ENCODE measurements around the gene ZBTB11. TPM values are rescaled to one million over a fixed set of nuclear protein-coding genes. Genes with fewer than 3 reads are reported as not detected.

ZBTB11 gene
- total and polyA plus RNA-seq, 10 of the 15 experiments (the other 5 are each of a cell fraction or from before 2014, with no cell fraction given), result 3.5 to 25.7 (median 18.0) TPM

DNA sequence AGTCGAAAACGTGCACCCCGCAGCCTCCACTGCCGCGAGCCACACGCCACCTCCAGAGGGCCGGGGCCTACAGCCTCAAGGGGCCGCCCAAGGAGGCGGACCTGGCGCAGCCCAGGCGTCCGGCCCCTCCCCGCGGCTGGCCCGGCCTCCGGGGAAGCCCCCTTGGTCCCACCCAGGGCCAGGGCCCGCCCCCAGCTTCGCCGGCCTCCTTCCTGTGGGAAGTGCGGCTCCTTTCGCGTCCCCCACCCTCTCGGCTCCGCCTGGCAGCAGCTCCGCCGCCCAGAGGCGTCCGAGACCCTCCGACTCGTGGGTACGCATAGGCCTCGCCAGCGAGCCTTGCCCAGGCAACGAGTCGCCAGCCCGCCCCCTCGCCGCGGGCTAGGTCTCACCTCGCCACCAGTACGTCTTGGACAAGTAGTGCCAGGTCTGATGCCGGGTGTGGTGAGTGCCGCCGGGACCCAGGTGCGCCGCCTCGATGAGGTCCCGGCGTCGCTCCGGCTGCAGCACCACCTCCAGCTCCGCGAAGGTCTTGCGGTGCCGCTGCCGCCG, 642 bp downstream of the ZBTB11 start:
- H3K27ac ChIP-seq (ENCODE audit: control insufficient read depth, insufficient read depth), result peak overlapping the region; percentile 86
- peak overlapping the region; percentile 23; the same call in 1 of the 2 replicates for H3K4me2 ChIP-seq (ENCODE audit: control insufficient read depth, insufficient read depth)
- ChIA-PET RAD21 (ENCODE audit: unreplicated experiment) (interaction anchor here (0.5 to 2.2 kb wide), 5 partner anchors 10 to 549 kb away, joined by 4 to 10 read pairs (median 7); partner anchors contain the start of genes CEP97, PCNP and RPL24), SMC1A (ENCODE audit: uncharacterized antibody, unreplicated experiment) (interaction anchor here (0.6 to 2.5 kb wide), 5 partner anchors 10 to 103 kb away, joined by 3 to 11 read pairs (median 3); partner anchors contain the start of gene RPL24), CTCF (interaction anchor here (0.6 to 2.4 kb wide), 3 partner anchors 9 to 527 kb away, joined by 3 to 13 read pairs (median 4); no protein-coding TSS in a partner anchor), POLR2A (interaction anchor here (0.5 to 4.9 kb wide), 10 partner anchors 9 to 1179 kb away, joined by 3 to 46 read pairs (median 4); partner anchors contain the start of genes CEP97, PCNP and RPL24)
- ATAC-seq, result peak; percentile 94
- DNase-seq (ENCODE audit: low read depth, low spot score), result peak; percentile 66
- peaks cover 47% of the 10 kb centered on the region for H3K79me2 ChIP-seq (ENCODE audit: control insufficient read depth, insufficient read depth, low read length)
- H3K9ac ChIP-seq (ENCODE audit: control insufficient read depth, insufficient read depth, low read length), result peak overlapping the region; percentile 90
- H2AFZ ChIP-seq (ENCODE audit: control insufficient read depth, low read depth, low read length), result peak overlapping the region; percentile 84
- no peaks in the 10 kb centered on the region for H3K4me1 ChIP-seq (ENCODE audit: control insufficient read depth, insufficient read depth, low read length)
- no TSS peak for BruUV-seq (replicated peaks)
- H3K4me3 ChIP-seq, result peak overlapping the region; percentile 67
- no peak for FAIRE-seq
- in situ Hi-C loops (cut with MboI), result no loop called here
- no peaks in the 10 kb centered on the region for H3K27me3 ChIP-seq (replicated peaks in 1 of 2; ENCODE audit: control insufficient read depth in 2 of 2, insufficient read depth in 2 of 2, low read length in 1 of 2)
- H4K20me1 ChIP-seq (ENCODE audit: control insufficient read depth, insufficient read depth), result no peaks in the 10 kb centered on the region
- no peaks in the 10 kb centered on the region for H3K9me3 ChIP-seq (replicated peaks; ENCODE audit: control insufficient read depth, insufficient read depth, low read length)
- intact Hi-C loops (cut with micrococcal nuclease; ENCODE audit: unreplicated experiment), result loop anchor here (2.0 to 5.0 kb wide), 3 partner anchors 49 to 266 kb away; partner anchors contain the start of genes CEP97 and SENP7
- peaks cover 3 to 13% of the 10 kb centered on the region in 2 experiments; a peak in 2 of 4 replicates for H3K36me3 ChIP-seq (ENCODE audit: control insufficient read depth in 2 of 2, insufficient read depth in 2 of 2, low read length in 1 of 2)
- 2% methylated on average over 55 of the region's 57 CpGs for WGBS (ENCODE audit: insufficient coverage, insufficient replicate concordance, low lambda C conversion rate, missing lambda C conversion rate)
- no peak for TF ChIP-seq RAD51 (IDR thresholded peaks at IDR 0.05)
- TF ChIP-seq, protein P1, sequence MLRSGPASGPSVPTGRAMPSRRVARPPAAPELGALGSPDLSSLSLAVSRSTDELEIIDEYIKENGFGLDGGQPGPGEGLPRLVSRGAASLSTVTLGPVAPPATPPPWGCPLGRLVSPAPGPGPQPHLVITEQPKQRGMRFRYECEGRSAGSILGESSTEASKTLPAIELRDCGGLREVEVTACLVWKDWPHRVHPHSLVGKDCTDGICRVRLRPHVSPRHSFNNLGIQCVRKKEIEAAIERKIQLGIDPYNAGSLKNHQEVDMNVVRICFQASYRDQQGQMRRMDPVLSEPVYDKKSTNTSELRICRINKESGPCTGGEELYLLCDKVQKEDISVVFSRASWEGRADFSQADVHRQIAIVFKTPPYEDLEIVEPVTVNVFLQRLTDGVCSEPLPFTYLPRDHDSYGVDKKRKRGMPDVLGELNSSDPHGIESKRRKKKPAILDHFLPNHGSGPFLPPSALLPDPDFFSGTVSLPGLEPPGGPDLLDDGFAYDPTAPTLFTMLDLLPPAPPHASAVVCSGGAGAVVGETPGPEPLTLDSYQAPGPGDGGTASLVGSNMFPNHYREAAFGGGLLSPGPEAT (IDR thresholded peaks at IDR 0.05; ENCODE audit: low read depth), result no peak
- 0 out of 2 replicates have a peak, but pooled peaks have one; percentile 73 for TF ChIP-seq ASH2L (IDR thresholded peaks at IDR 0.05; ENCODE audit: borderline replicate concordance, low read depth)
- TF ChIP-seq JUND (IDR thresholded peaks at IDR 0.05; ENCODE audit: low read depth, low read length), result no peak
- peak; percentile 62; the same call in 1 of the 2 replicates for TF ChIP-seq SMAD5 (IDR thresholded peaks at IDR 0.05; ENCODE audit: low read depth)
- TF ChIP-seq, protein P2, sequence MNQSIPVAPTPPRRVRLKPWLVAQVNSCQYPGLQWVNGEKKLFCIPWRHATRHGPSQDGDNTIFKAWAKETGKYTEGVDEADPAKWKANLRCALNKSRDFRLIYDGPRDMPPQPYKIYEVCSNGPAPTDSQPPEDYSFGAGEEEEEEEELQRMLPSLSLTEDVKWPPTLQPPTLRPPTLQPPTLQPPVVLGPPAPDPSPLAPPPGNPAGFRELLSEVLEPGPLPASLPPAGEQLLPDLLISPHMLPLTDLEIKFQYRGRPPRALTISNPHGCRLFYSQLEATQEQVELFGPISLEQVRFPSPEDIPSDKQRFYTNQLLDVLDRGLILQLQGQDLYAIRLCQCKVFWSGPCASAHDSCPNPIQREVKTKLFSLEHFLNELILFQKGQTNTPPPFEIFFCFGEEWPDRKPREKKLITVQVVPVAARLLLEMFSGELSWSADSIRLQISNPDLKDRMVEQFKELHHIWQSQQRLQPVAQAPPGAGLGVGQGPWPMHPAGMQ (IDR thresholded peaks at IDR 0.05; ENCODE audit: borderline replicate concordance), result no peak
- no peak for TF ChIP-seq EP300 (IDR thresholded peaks at IDR 0.05; ENCODE audit: borderline replicate concordance in 1 of 2, control insufficient read depth in 1 of 2, low read depth in 2 of 2, low read length in 2 of 2)
- TF ChIP-seq, protein P3, sequence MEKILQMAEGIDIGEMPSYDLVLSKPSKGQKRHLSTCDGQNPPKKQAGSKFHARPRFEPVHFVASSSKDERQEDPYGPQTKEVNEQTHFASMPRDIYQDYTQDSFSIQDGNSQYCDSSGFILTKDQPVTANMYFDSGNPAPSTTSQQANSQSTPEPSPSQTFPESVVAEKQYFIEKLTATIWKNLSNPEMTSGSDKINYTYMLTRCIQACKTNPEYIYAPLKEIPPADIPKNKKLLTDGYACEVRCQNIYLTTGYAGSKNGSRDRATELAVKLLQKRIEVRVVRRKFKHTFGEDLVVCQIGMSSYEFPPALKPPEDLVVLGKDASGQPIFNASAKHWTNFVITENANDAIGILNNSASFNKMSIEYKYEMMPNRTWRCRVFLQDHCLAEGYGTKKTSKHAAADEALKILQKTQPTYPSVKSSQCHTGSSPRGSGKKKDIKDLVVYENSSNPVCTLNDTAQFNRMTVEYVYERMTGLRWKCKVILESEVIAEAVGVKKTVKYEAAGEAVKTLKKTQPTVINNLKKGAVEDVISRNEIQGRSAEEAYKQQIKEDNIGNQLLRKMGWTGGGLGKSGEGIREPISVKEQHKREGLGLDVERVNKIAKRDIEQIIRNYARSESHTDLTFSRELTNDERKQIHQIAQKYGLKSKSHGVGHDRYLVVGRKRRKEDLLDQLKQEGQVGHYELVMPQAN (conservative IDR thresholded peaks at IDR 0.05), result peak; percentile 53
- peak; percentile 95 to 97 for TF ChIP-seq BHLHE40 (IDR thresholded peaks at IDR 0.05; ENCODE audit: borderline replicate concordance in 1 of 2, low read depth in 2 of 2, low read length in 1 of 2)
- peak; percentile 60; the same call in 1 of the 2 replicates for TF ChIP-seq HCFC1 (IDR thresholded peaks at IDR 0.05; ENCODE audit: low read length)
- peak; percentile 68 for TF ChIP-seq YY1 (IDR thresholded peaks at IDR 0.05; ENCODE audit: low read depth, low read length)
- peak in 1 of 2 experiments; percentile 72; a peak in 2 of 3 replicates for TF ChIP-seq EGR1 (IDR thresholded peaks at IDR 0.05; ENCODE audit: borderline replicate concordance in 1 of 2, low read depth in 2 of 2, low read length in 2 of 2)
- peak; percentile 74 for TF ChIP-seq POLR2A (IDR thresholded peaks at IDR 0.05; ENCODE audit: low read depth, low read length)
- TF ChIP-seq HDAC6 (IDR thresholded peaks at IDR 0.05; ENCODE audit: unreplicated experiment), result no peak
- 0 out of 2 replicates have a peak, but pooled peaks have one; percentile 26 for TF ChIP-seq NRF1 (conservative IDR thresholded peaks at IDR 0.05; ENCODE audit: low read depth, low read length)
- TF ChIP-seq ZNF207 (IDR thresholded peaks at IDR 0.05; ENCODE audit: borderline replicate concordance), result 0 out of 2 replicates have a peak, but pooled peaks have one; percentile 20
- TF ChIP-seq IKZF1 (conservative IDR thresholded peaks at IDR 0.05), result peak; percentile 58
